CD4-positive, alpha-beta T cell treated with Interleukin-12 subunit alpha and Interleukin-12 subunit beta, for 1 hour (primary cell): Measurements from ENCODE around the gene LAT.
A peak's percentile ranks its signal among the peaks of the same experiment; 100 is the strongest.
"Not testable (repeated sequence)": the region's sequence is repeated elsewhere in the genome, so short reads cannot be mapped to it uniquely, and the experiment has no call there.

Experiments
- DNase-seq: peaks from one replicate; pipeline ENCODE4 v3.0.0-alpha.2; 2020

The LAT gene

GRCh38 chr16:28977703-28978662 lies 6.9 kb upstream of the LAT start:
- DNase-seq: peak; percentile 57

GRCh38 chr16:28980330-28980729 lies 4.5 kb upstream of the LAT start:
- not testable (repeated sequence) for DNase-seq

DNA sequence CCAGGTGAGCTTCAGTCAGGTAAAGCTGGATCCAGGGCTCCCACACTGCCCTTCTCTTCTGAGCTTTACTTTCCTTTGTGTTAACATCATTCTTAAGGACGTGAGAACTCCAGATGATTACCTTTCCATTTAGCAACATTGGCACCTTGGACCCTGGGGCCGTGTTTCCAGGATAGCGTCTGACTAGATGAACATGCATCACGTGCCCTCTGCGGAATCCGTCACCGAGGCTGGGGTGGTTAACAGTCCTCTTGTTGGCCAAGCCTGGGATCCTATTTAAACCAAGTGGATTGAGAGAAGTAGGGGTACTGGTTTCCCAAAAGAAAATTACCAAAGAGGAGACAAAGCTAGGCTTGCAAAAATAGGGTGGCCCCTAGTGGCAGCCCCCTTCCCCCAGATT lies 3.9 kb upstream of the LAT start:
- no peak for DNase-seq

GRCh38 chr16:28981517-28981916 lies 3.3 kb upstream of the LAT start:
- peak; percentile 43 for DNase-seq

DNA sequence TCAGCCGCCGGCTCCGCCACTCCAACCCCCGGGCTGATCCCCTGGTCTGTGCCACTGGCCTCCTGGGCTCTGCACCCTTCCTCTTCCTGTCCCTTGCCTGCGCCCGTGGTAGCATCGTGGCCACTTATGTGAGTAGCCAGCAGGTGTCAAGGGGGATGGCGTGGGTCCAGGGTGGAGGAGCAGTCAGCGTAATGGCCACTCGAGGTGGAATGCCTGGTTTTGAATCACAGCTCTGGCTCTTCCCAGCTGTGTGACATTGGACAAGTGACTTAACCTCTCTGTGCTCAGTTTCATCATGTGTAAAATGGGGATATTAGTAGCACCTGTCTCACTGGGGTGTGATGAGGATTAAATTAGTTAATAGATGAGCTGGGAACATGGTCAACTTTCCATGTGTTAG lies 2.4 kb upstream of the LAT start:
- DNase-seq: no peak

GRCh38 chr16:28982949-28983348 lies 1.9 kb upstream of the LAT start:
- no peak for DNase-seq

- DNase-seq: no peak
Observed at GRCh38 chr16:28983644-28984043, 1.2 kb upstream of the LAT start.

- no peak for DNase-seq
Observed at GRCh38 chr16:28984091-28984490, 761 bp upstream of the LAT start.

GRCh38 chr16:28985211-28986041 lies 574 bp downstream of the LAT start:
- DNase-seq: no peak

DNA sequence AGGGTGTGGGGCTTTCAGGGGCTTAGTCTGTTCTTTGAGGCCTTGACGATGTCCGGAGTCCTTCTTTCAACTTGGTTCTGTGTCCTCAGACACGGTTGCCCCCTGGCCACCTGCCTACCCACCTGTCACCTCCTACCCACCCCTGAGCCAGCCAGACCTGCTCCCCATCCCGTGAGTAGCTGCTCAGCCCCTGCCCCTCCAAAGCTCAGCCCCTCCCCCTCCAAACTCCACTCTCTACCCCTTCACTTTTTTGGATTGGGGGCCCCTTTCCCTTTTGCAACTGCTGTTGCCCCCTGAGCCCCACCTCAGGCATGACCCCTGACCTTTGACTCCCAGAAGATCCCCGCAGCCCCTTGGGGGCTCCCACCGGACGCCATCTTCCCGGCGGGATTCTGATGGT lies 1.2 kb downstream of the LAT start:
- no peak for DNase-seq

DNA sequence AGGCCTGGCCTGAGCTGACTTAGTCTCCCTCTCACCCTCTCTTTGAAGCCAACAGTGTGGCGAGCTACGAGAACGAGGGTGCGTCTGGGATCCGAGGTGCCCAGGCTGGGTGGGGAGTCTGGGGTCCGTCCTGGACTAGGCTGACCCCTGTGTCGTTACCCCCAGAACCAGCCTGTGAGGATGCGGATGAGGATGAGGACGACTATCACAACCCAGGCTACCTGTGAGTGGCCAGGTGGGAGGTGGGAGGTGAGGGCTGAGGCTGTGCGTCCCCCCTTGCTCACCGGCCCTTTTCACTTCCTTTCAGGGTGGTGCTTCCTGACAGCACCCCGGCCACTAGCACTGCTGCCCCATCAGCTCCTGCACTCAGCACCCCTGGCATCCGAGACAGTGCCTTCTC lies 1.6 kb downstream of the LAT start:
- DNase-seq: no peak

DNA sequence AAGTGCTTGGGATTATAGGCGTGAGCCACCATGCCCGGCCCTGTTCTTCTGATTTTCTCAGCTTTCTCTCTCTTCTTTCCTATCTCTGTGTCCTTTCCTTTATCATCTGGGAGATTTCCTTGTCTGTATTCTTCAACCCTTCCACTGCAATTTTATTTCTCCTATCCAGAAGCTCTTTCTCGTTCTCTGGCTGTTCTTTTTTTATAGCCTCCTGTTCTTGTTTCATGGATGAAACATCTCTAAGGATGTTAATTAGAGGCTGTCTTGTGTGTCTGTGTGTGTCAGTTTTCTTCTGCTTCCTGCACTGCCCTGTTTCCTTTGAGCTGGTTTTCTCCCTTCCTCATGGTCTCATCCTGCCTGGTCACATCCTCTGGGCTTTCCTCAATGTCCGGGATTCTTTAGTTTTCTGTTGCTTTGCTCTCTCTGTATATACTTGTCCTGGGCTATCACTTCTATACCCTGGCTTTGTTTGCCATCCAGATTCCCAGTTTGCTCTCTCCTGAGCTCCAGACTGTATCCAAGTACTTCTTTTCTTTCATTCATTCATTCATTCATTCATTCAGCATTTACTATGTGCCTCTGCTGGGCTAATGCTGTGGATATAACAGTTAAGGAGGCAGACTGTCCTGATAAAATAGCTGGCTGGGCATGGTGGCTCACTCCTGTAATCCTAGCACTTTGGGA lies 2.5 kb downstream of the LAT start:
- no peak for DNase-seq

DNA sequence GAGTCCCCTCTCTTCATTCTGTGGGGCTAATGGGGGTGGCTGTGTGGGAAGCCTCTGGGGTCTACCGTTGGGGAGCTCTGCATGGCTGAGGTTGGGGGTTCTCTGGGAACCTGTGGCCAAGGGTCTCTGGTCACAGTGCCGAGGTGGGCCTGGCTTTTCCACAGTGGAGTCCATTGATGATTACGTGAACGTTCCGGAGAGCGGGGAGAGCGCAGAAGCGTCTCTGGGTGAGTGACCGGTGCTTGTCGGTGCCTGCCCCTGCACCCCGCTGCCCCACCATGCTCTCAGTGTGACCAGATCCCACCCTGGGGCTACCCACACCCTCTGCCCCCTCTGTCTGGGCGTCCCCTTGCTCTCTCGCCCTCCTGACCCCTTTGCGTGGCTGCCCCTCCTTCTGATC lies 4.5 kb downstream of the LAT start:
- DNase-seq: no peak

GRCh38 chr16:28990375-28991040 lies 5.7 kb downstream of the LAT start:
- peak; percentile 39 for DNase-seq

GRCh38 chr16:28991687-28992086 lies 6.8 kb downstream of the LAT start:
- no peak for DNase-seq

DNA sequence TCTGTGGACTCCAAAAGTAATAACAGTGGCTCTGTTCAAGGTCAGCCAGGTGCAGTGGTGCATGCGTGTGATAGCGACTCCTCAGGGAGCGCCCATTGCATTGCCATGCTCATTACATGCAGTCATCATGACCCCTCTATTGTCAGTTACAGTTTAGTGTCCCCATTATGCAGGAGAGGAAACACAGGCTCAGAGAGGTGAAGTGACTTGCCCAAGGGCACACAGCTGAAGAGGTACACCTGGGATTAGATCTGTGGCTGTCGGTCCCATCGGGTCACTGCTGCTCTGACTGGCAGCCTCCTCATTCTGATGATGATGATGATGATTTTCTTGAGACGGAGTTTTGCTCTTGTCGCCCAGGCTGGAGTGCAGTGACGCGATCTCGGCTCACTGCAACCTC lies 7.6 kb downstream of the LAT start:
- no peak for DNase-seq

- no peak for DNase-seq
Observed at GRCh38 chr16:28998837-28999236, 14.0 kb downstream of the LAT start.

DNA sequence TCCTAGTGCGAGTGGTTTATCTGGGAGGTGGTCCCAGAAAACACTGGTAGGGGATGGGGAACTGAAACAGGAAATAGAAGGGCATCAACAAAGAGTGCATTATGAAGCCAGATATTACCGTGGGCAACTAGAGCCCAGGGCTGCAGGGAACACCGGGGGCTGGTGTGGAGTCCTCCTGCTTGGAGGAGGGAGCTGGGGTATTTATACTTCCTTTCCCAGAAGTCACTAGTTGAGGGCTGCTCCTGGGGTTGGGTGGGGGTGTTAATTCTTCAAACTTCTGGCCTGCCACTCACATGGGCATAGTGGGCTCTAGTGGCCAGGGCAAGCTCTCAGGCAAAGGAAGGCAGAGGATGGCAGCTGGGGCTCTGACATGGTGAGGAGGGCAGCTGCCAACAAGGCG lies 14.7 kb downstream of the LAT start:
- DNase-seq: no peak

GRCh38 chr16:29000019-29000418 lies 15.2 kb downstream of the LAT start:
- DNase-seq: no peak

- not testable (repeated sequence) for DNase-seq
Observed at GRCh38 chr16:29004496-29005139, 19.8 kb downstream of the LAT start.

DNA sequence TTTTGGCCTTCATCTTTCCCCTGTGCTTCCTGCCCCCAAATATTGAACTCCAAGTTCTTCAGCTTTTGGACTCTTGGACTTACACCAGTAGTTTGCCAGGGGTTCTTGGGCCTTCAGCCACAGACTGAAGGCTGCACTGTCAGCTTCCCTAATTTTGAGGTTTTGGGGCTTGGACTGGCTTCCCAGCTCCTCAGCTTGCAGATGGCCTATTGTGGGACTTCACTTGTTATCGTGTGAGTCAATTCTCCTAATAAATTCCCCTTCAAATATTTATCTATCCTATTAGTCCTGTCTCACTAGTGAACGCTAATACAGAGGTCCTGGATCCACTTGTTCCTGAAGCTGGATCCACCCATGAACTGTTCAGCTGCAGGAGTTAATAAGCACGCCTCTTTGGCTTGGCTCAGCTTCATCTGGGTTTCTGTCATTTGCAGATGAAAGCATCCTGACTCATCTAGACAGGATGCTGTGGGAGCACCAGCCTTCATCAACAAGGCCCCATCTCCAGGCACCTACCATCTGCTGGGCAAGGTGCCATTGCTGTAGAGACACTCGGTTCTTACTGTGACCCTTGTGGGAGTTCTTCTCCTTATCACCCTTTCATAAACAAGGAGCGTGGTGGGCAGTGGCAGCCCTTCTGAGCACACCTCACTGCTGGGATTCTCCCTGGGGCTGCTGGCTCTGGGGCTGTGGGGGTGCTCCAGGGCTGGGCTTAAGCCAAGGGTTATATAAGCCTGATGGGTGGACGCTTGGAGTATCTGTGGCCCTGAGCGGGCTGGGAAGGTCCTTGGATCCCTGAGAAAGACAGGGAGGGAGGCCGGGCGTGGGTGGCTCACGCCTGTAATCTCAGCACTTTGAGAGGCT lies 23.1 kb downstream of the LAT start:
- peak; percentile 68 for DNase-seq
